ENCODE data around the gene C10orf95.
"Not testable (repeated sequence)": the region's sequence is repeated elsewhere in the genome, so short reads cannot be mapped to it uniquely, and the experiment has no call there.

Gene C10orf95

DNA sequence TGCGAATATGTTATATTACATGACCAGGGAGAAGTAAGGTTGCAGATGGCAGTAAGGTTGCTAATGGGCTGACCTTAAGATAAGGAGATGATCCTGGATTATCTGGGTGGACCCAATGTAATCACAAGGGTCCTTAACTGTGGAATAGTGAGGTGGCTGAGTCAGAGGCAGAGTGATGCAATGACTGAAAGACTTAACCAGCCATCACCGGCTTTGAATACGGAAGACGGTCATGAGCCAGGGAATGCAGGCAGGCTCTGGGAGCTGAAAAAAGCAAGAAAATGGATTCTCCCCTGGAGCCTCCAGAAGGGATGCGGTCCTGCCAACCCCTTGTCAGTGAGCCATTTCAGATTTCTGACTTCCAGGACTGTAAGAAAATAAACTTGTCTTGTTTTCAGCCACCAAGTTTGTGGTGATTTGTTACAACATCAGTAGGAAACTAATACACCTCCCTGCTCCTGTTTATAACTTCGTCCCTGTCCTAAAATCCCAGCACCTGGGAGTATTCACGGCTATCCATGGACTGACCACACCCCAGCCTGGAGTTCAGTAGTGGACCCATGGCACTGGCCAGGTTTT is 4.6 kb upstream of the C10orf95 start:
- no peak overlapping the region for H3K4me2 ChIP-seq (ENCODE audit: low read length)
- no peaks in the 10 kb centered on the region for H3K27me3 ChIP-seq (ENCODE audit: control insufficient read depth, insufficient read depth, low read length)
- no peaks in the 10 kb centered on the region for H3K9me3 ChIP-seq (ENCODE audit: control insufficient read depth, low read length)
- no peak overlapping the region for H3K9ac ChIP-seq
- no peak overlapping the region for H3K4me3 ChIP-seq (ENCODE audit: low read depth, low read length)
- H3K4me1 ChIP-seq: peaks cover 4% of the 10 kb centered on the region
- H3K36me3 ChIP-seq (ENCODE audit: control insufficient read depth, insufficient read depth, low read length): no peaks in the 10 kb centered on the region
- TF ChIP-seq, protein P1, sequence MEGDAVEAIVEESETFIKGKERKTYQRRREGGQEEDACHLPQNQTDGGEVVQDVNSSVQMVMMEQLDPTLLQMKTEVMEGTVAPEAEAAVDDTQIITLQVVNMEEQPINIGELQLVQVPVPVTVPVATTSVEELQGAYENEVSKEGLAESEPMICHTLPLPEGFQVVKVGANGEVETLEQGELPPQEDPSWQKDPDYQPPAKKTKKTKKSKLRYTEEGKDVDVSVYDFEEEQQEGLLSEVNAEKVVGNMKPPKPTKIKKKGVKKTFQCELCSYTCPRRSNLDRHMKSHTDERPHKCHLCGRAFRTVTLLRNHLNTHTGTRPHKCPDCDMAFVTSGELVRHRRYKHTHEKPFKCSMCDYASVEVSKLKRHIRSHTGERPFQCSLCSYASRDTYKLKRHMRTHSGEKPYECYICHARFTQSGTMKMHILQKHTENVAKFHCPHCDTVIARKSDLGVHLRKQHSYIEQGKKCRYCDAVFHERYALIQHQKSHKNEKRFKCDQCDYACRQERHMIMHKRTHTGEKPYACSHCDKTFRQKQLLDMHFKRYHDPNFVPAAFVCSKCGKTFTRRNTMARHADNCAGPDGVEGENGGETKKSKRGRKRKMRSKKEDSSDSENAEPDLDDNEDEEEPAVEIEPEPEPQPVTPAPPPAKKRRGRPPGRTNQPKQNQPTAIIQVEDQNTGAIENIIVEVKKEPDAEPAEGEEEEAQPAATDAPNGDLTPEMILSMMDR (IDR thresholded peaks at IDR 0.05): no peak
- H3K27ac ChIP-seq: no peak overlapping the region
- no peaks in the 10 kb centered on the region for H3K79me2 ChIP-seq
- no peak overlapping the region for H2AFZ ChIP-seq

DNA sequence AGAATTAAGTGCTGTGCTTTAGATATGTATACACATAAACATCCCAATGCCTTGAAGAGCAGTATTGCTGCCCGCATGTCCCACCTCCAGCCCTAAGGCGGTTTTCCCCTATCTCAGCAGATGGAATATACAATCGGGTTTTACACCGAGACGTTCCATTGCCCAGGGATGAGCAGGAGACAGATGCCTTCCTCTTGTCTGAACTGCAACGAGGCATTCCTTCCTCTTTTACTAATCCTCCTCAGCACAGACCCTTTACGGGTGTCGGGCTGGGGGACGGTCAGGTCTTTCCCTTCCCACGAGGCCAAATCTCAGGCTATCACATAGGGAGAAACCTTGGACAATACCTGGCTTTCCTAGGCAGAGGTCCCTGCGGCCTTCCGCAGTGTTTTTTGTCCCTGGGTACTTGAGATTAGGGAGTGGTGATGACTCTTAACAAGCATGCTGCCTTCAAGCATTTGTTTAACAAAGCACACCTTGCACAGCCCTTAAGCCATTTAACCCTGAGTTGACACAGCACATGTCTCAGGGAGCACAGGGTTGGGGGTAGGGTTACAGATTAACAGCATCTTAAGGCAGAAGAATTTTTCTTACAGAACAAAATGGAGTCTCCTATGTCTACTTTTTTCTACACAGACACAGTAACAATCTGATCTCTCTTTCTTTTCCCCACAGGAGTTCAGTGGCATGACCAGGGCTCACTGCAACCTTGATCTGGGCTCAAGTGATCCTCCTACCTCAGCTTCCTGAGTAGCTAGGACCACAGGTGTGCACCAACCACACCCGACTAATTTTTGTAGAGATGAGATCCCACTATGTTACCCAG is 3.5 kb upstream of the C10orf95 start:
- not testable (repeated sequence) for H3K9ac ChIP-seq; H3K4me2 ChIP-seq (ENCODE audit: low read length); H3K27ac ChIP-seq; H3K79me2 ChIP-seq; H2AFZ ChIP-seq; H3K36me3 ChIP-seq (ENCODE audit: control insufficient read depth, insufficient read depth, low read length); H3K9me3 ChIP-seq (ENCODE audit: control insufficient read depth, low read length); H3K4me3 ChIP-seq (ENCODE audit: low read depth, low read length); H3K4me1 ChIP-seq; H3K27me3 ChIP-seq (ENCODE audit: control insufficient read depth, insufficient read depth, low read length)

DNA sequence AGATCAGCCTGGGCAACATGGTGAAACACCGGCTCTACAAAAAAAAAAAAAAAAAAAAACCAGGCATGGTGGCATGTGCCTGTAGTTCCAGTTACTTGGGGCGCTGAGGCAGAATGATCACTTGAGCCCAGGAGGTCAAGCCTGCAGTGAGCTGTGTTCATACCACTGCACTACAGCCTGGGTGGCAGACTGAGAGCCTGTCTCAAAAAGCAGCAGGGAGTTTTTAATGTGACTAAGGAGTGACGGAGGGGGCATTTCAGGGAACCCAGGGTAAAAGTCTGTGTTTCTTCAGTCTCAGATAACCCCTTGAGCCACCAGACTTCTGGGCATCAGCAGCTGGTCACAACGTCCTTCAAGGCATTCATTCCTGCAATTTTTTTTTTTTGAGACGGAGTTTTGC is 2.2 kb upstream of the C10orf95 start:
- no peaks in the 10 kb centered on the region for H3K9me3 ChIP-seq (ENCODE audit: control insufficient read depth, low read length)
- no peaks in the 10 kb centered on the region for H3K27me3 ChIP-seq (ENCODE audit: control insufficient read depth, insufficient read depth, low read length)
- TF ChIP-seq, protein P1 (IDR thresholded peaks at IDR 0.05): no peak
- no peak overlapping the region for H3K4me2 ChIP-seq (ENCODE audit: low read length)
- peaks cover 4% of the 10 kb centered on the region for H3K4me1 ChIP-seq
- no peaks in the 10 kb centered on the region for H3K36me3 ChIP-seq (ENCODE audit: control insufficient read depth, insufficient read depth, low read length)
- H2AFZ ChIP-seq: no peak overlapping the region
- H3K4me3 ChIP-seq (ENCODE audit: low read depth, low read length): no peak overlapping the region
- no peak overlapping the region for H3K9ac ChIP-seq
- H3K79me2 ChIP-seq: no peaks in the 10 kb centered on the region
- no peak overlapping the region for H3K27ac ChIP-seq

DNA sequence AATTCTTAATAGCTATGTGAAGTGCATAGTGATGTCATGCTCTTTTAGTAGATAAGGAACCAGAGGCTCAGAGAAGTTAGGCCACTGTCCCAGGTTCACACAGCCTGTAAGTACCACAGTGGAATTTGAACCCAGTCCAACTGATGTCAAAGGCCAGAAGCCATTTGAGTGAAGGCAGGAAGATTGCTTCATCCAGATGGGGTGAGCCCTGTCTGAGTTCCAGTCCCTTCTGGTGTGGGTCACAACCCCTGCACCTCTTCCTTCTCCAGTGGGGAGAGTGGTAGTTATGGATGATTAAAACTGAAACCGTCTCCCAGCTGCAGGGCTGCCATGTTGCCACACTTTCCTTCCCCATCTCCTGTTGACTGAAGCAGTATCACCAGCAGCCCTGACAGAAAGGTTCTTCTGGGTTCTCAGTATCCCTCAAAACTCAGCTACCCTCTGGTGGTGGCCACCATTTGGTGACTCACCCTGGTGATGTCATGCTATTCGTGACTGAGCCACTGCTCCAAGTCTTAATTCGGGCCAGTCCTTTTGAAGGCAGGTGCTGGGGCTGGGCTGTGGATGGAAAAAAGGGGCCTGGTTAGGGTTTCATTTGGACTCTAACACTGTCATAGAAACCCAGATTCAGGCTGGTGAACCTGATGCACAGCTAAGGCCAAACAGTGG is 1.5 kb upstream of the C10orf95 start:
- H3K27ac ChIP-seq: no peak overlapping the region
- no peaks in the 10 kb centered on the region for H3K79me2 ChIP-seq
- no peaks in the 10 kb centered on the region for H3K27me3 ChIP-seq (ENCODE audit: control insufficient read depth, insufficient read depth, low read length)
- no peak overlapping the region for H3K4me2 ChIP-seq (ENCODE audit: low read length)
- H3K36me3 ChIP-seq (ENCODE audit: control insufficient read depth, insufficient read depth, low read length): no peaks in the 10 kb centered on the region
- no peak overlapping the region for H2AFZ ChIP-seq
- TF ChIP-seq, protein P1 (IDR thresholded peaks at IDR 0.05): no peak
- H3K4me3 ChIP-seq (ENCODE audit: low read depth, low read length): no peak overlapping the region
- no peak overlapping the region for H3K9ac ChIP-seq
- H3K9me3 ChIP-seq (ENCODE audit: control insufficient read depth, low read length): no peaks in the 10 kb centered on the region
- H3K4me1 ChIP-seq: peaks cover 4% of the 10 kb centered on the region

DNA sequence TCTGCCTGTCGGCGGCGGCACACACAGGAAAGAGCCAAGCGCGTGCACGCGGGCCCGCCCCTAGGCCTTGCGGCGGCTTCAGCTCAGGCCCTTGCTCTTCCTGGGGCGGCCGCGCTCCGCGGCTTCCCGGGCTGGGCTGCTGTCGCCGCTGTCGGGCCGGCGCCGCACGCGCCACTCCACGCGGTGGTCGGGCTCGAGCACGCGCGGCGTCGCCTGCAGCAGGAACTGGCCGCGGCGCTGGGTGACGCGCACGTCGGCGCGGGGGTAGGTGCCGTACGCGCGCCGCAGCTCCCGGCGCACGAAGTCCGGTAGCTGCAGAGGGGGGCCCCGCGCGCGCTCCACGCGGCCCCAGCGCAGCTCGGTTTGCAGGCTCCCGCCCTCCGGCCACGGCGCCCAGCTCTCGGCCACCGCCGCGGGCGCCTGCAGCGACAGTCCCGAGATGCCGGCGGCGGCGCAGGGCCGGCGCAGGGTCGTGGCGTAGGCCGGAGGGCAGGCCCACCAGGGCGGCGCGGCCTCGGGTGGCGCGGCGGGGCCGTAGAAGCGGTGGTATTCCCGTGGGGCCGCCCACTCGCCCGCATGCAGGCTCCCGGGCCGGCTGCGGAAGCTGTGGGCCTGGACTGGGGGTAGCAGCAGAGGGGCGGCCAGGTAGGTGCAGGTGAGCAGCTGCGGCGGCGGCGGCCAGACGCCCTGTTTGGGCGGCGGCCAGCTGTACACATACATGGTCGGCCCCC is 804 bp downstream of the C10orf95 start:
- Histone ChIP-seq H3K9ac (peak overlapping the region; percentile 63), H3K9me3 (ENCODE audit: control insufficient read depth, low read length) (no peaks in the 10 kb centered on the region), H3K4me1 (peaks cover 4% of the 10 kb centered on the region), H3K27ac (peak overlapping the region; percentile 97), H3K4me2 (ENCODE audit: low read length) (peak overlapping the region; percentile 97), H3K79me2 (no peaks in the 10 kb centered on the region), H3K4me3 (ENCODE audit: low read depth, low read length) (peak overlapping the region; percentile 68), H2AFZ (peak overlapping the region; percentile 97), H3K27me3 (ENCODE audit: control insufficient read depth, insufficient read depth, low read length) (no peaks in the 10 kb centered on the region), H3K36me3 (ENCODE audit: control insufficient read depth, insufficient read depth, low read length) (no peaks in the 10 kb centered on the region)
- TF ChIP-seq, protein P1 (IDR thresholded peaks at IDR 0.05): no peak
